HEK293 (cell line): ENCODE data around the gene C16orf92.

ENCODE experiments used
- GLI2 ChIP-seq: fragments of 450-650 bp; formaldehyde crosslinking; IDR thresholded peaks from 2 replicates; pipeline ENCODE4; 2017; ENCODE audit warnings: missing biosample characterization, missing genetic modification characterization, low read depth, borderline replicate concordance
- KLF16 ChIP-seq: fragments of 450-650 bp; formaldehyde crosslinking; IDR thresholded peaks from 2 replicates; pipeline ENCODE4 v1.5.1; 2017; ENCODE audit warnings: missing biosample characterization, missing genetic modification characterization
- ZNF169 ChIP-seq: fragments of 450-650 bp; formaldehyde crosslinking; IDR thresholded peaks from 2 replicates; pipeline ENCODE4 v1.5.1; 2016; ENCODE audit warnings: missing biosample characterization, missing genetic modification characterization
- ZNF2 ChIP-seq: fragments of 450-650 bp; formaldehyde crosslinking; IDR thresholded peaks from 2 replicates; pipeline ENCODE4 v1.5.1; 2016; ENCODE audit warnings: missing biosample characterization, missing genetic modification characterization
- ZNF223 ChIP-seq: fragments of 450-650 bp; formaldehyde crosslinking; IDR thresholded peaks from 2 replicates; pipeline ENCODE4 v1.5.1; 2016; ENCODE audit warnings: missing biosample characterization, missing genetic modification characterization
- ZNF302 ChIP-seq: fragments of 450-650 bp; formaldehyde crosslinking; IDR thresholded peaks from 2 replicates; pipeline ENCODE4 v1.5.1; 2016; ENCODE audit warnings: missing biosample characterization, missing genetic modification characterization, low read depth
- ZNF350 ChIP-seq: fragments of 450-650 bp; formaldehyde crosslinking; IDR thresholded peaks from 2 replicates; pipeline ENCODE4 v1.5.0; 2017; ENCODE audit warnings: missing biosample characterization, mild to moderate bottlenecking, missing genetic modification characterization
- ZNF433 ChIP-seq: fragments of 450-650 bp; formaldehyde crosslinking; IDR thresholded peaks from 2 replicates; pipeline ENCODE4 v1.5.1; 2016; ENCODE audit warnings: missing biosample characterization, missing genetic modification characterization, low read depth
- ZNF529 ChIP-seq: fragments of 450-650 bp; formaldehyde crosslinking; IDR thresholded peaks from 2 replicates; pipeline ENCODE4 v1.5.1; 2017; ENCODE audit warnings: missing genetic modification characterization, missing biosample characterization; ENCODE audit not compliant: insufficient replicate concordance
- ZNF600 ChIP-seq: fragments of 450-650 bp; formaldehyde crosslinking; IDR thresholded peaks from 2 replicates; pipeline ENCODE4 v1.5.1; 2016; ENCODE audit warnings: missing biosample characterization, missing genetic modification characterization
- ZNF792 ChIP-seq: fragments of 450-650 bp; formaldehyde crosslinking; IDR thresholded peaks from 2 replicates; pipeline ENCODE4 v1.5.1; 2016; ENCODE audit warnings: missing biosample characterization, missing genetic modification characterization
- TF ChIP-seq, protein P1 (sequence below): fragments of 450-650 bp; formaldehyde crosslinking; IDR thresholded peaks from 2 replicates; pipeline ENCODE4 v1.5.1; 2017; ENCODE audit warnings: missing biosample characterization, missing genetic modification characterization
- TF ChIP-seq, protein P2 (sequence below): fragments of 450-650 bp; formaldehyde crosslinking; IDR thresholded peaks from 2 replicates; pipeline ENCODE4 v1.5.1; 2016; ENCODE audit warnings: missing biosample characterization, missing genetic modification characterization
- TF ChIP-seq, protein P3 (sequence below): fragments of 450-650 bp; formaldehyde crosslinking; IDR thresholded peaks from 2 replicates; pipeline ENCODE4 v1.5.1; 2017; ENCODE audit warnings: missing biosample characterization, missing genetic modification characterization
- TF ChIP-seq, protein P4 (sequence below): fragments of 450-650 bp; formaldehyde crosslinking; conservative IDR thresholded peaks from 2 replicates; pipeline ENCODE4 v1.5.1; 2016; ENCODE audit warnings: low read depth, missing biosample characterization, missing genetic modification characterization
- TF ChIP-seq, protein P5 (sequence below): fragments of 450-650 bp; formaldehyde crosslinking; IDR thresholded peaks from 2 replicates; pipeline ENCODE4 v1.5.1; 2016; ENCODE audit warnings: missing biosample characterization, missing genetic modification characterization
- TF ChIP-seq, protein P6 (sequence below): fragments of 450-650 bp; formaldehyde crosslinking; IDR thresholded peaks from 2 replicates; pipeline ENCODE4 v1.5.0; 2017; ENCODE audit warnings: missing biosample characterization, missing genetic modification characterization, borderline replicate concordance
- TF ChIP-seq, protein P7 (sequence below): fragments of 450-650 bp; formaldehyde crosslinking; IDR thresholded peaks from 2 replicates; pipeline ENCODE4 v1.5.1; 2016; ENCODE audit warnings: missing biosample characterization, missing genetic modification characterization, borderline replicate concordance

C16orf92 gene

DNA sequence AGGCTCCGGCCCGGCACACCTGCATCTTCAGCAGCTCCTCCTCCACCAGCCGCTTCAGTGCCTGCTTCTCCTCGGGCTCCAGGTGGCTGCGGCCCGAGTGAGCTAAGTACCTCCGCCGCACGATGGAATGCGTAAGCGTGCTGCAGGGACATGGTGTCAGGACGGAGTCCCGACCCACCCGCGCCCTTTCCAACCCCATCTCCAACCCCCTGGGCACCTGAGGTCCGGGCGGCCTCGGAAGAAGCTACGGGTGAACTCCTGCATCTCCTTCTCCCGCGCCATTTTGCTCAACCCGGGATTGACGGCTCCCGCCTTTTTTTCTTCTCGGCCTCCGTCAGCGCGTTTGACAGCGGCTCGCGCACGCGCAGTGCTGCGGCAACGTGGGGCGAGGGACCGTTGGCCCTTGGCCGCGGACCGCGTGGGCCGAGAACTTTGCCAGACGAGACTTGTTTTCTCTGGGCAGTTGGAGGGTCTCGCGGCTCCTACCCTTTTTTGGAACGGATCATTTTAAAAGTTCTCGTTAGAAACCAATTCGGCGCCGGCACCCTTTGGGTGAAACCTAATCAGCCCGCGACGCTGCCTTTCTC, 27.6 kb upstream of the C16orf92 start, which contains the start of gene HIRIP3 (continued):
- TF ChIP-seq, protein P1, sequence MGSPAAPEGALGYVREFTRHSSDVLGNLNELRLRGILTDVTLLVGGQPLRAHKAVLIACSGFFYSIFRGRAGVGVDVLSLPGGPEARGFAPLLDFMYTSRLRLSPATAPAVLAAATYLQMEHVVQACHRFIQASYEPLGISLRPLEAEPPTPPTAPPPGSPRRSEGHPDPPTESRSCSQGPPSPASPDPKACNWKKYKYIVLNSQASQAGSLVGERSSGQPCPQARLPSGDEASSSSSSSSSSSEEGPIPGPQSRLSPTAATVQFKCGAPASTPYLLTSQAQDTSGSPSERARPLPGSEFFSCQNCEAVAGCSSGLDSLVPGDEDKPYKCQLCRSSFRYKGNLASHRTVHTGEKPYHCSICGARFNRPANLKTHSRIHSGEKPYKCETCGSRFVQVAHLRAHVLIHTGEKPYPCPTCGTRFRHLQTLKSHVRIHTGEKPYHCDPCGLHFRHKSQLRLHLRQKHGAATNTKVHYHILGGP (tag by site-specific recombination), result 0 out of 2 replicates have a peak, but pooled peaks have one; percentile 14
- TF ChIP-seq ZNF433 (tag by site-specific recombination) (no peak), ZNF302 (tag by site-specific recombination) (no peak), ZNF792 (tag by site-specific recombination) (0 out of 2 replicates have a peak, but pooled peaks have one; percentile 61), ZNF169 (no peak), ZNF223 (no peak), ZNF2 (peak; percentile 96), ZNF350 (tag by site-specific recombination) (no peak), ZNF529 (tag by site-specific recombination) (no peak), GLI2 (tag by site-specific recombination) (no peak), ZNF600 (tag by site-specific recombination) (peak; percentile 85), KLF16 (peak; percentile 82)
- TF ChIP-seq, protein P2, sequence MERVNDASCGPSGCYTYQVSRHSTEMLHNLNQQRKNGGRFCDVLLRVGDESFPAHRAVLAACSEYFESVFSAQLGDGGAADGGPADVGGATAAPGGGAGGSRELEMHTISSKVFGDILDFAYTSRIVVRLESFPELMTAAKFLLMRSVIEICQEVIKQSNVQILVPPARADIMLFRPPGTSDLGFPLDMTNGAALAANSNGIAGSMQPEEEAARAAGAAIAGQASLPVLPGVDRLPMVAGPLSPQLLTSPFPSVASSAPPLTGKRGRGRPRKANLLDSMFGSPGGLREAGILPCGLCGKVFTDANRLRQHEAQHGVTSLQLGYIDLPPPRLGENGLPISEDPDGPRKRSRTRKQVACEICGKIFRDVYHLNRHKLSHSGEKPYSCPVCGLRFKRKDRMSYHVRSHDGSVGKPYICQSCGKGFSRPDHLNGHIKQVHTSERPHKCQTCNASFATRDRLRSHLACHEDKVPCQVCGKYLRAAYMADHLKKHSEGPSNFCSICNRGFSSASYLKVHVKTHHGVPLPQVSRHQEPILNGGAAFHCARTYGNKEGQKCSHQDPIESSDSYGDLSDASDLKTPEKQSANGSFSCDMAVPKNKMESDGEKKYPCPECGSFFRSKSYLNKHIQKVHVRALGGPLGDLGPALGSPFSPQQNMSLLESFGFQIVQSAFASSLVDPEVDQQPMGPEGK (tag by site-specific recombination), result peak; percentile 78
- TF ChIP-seq, protein P3, sequence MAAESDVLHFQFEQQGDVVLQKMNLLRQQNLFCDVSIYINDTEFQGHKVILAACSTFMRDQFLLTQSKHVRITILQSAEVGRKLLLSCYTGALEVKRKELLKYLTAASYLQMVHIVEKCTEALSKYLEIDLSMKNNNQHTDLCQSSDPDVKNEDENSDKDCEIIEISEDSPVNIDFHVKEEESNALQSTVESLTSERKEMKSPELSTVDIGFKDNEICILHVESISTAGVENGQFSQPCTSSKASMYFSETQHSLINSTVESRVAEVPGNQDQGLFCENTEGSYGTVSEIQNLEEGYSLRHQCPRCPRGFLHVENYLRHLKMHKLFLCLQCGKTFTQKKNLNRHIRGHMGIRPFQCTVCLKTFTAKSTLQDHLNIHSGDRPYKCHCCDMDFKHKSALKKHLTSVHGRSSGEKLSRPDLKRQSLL (tag by site-specific recombination), result peak; percentile 33; the same call in 1 of the 2 replicates
- TF ChIP-seq, protein P4, sequence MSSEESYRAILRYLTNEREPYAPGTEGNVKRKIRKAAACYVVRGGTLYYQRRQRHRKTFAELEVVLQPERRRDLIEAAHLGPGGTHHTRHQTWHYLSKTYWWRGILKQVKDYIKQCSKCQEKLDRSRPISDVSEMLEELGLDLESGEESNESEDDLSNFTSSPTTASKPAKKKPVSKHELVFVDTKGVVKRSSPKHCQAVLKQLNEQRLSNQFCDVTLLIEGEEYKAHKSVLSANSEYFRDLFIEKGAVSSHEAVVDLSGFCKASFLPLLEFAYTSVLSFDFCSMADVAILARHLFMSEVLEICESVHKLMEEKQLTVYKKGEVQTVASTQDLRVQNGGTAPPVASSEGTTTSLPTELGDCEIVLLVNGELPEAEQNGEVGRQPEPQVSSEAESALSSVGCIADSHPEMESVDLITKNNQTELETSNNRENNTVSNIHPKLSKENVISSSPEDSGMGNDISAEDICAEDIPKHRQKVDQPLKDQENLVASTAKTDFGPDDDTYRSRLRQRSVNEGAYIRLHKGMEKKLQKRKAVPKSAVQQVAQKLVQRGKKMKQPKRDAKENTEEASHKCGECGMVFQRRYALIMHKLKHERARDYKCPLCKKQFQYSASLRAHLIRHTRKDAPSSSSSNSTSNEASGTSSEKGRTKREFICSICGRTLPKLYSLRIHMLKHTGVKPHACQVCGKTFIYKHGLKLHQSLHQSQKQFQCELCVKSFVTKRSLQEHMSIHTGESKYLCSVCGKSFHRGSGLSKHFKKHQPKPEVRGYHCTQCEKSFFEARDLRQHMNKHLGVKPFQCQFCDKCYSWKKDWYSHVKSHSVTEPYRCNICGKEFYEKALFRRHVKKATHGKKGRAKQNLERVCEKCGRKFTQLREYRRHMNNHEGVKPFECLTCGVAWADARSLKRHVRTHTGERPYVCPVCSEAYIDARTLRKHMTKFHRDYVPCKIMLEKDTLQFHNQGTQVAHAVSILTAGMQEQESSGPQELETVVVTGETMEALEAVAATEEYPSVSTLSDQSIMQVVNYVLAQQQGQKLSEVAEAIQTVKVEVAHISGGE (tag by site-specific recombination), result peak; percentile 9; the same call in 1 of the 2 replicates
- TF ChIP-seq, protein P5, sequence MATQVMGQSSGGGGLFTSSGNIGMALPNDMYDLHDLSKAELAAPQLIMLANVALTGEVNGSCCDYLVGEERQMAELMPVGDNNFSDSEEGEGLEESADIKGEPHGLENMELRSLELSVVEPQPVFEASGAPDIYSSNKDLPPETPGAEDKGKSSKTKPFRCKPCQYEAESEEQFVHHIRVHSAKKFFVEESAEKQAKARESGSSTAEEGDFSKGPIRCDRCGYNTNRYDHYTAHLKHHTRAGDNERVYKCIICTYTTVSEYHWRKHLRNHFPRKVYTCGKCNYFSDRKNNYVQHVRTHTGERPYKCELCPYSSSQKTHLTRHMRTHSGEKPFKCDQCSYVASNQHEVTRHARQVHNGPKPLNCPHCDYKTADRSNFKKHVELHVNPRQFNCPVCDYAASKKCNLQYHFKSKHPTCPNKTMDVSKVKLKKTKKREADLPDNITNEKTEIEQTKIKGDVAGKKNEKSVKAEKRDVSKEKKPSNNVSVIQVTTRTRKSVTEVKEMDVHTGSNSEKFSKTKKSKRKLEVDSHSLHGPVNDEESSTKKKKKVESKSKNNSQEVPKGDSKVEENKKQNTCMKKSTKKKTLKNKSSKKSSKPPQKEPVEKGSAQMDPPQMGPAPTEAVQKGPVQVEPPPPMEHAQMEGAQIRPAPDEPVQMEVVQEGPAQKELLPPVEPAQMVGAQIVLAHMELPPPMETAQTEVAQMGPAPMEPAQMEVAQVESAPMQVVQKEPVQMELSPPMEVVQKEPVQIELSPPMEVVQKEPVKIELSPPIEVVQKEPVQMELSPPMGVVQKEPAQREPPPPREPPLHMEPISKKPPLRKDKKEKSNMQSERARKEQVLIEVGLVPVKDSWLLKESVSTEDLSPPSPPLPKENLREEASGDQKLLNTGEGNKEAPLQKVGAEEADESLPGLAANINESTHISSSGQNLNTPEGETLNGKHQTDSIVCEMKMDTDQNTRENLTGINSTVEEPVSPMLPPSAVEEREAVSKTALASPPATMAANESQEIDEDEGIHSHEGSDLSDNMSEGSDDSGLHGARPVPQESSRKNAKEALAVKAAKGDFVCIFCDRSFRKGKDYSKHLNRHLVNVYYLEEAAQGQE (tag by site-specific recombination), result peak; percentile 36; the same call in 1 of the 2 replicates
- TF ChIP-seq, protein P6, sequence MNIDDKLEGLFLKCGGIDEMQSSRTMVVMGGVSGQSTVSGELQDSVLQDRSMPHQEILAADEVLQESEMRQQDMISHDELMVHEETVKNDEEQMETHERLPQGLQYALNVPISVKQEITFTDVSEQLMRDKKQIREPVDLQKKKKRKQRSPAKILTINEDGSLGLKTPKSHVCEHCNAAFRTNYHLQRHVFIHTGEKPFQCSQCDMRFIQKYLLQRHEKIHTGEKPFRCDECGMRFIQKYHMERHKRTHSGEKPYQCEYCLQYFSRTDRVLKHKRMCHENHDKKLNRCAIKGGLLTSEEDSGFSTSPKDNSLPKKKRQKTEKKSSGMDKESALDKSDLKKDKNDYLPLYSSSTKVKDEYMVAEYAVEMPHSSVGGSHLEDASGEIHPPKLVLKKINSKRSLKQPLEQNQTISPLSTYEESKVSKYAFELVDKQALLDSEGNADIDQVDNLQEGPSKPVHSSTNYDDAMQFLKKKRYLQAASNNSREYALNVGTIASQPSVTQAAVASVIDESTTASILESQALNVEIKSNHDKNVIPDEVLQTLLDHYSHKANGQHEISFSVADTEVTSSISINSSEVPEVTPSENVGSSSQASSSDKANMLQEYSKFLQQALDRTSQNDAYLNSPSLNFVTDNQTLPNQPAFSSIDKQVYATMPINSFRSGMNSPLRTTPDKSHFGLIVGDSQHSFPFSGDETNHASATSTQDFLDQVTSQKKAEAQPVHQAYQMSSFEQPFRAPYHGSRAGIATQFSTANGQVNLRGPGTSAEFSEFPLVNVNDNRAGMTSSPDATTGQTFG, result no peak
- TF ChIP-seq, protein P7, sequence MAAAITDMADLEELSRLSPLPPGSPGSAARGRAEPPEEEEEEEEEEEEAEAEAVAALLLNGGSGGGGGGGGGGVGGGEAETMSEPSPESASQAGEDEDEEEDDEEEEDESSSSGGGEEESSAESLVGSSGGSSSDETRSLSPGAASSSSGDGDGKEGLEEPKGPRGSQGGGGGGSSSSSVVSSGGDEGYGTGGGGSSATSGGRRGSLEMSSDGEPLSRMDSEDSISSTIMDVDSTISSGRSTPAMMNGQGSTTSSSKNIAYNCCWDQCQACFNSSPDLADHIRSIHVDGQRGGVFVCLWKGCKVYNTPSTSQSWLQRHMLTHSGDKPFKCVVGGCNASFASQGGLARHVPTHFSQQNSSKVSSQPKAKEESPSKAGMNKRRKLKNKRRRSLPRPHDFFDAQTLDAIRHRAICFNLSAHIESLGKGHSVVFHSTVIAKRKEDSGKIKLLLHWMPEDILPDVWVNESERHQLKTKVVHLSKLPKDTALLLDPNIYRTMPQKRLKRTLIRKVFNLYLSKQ (tag by site-specific recombination), result no peak
